ENCODE data around the gene NET1.

NET1 gene

GRCh38 chr10:5445006-5445405 lies 32.6 kb downstream of the NET1 start:
- no peak for DNase-seq

- peak; percentile 70 to 89 for DNase-seq
These were observed 34.1 kb downstream of the NET1 start for GRCh38 chr10:5446390-5446926.

- no peak for DNase-seq
These were observed 34.7 kb downstream of the NET1 start for GRCh38 chr10:5447056-5447455.

GRCh38 chr10:5447611-5448071 lies 35.3 kb downstream of the NET1 start:
- peak in 1 of 2 donors; percentile 48 for DNase-seq

GRCh38 chr10:5448333-5449001 lies 36.1 kb downstream of the NET1 start:
- no peak for DNase-seq

GRCh38 chr10:5449227-5449626 lies 36.9 kb downstream of the NET1 start:
- no peak for DNase-seq

GRCh38 chr10:5449823-5450222 lies 37.5 kb downstream of the NET1 start:
- no peak for DNase-seq

GRCh38 chr10:5450605-5451384 lies 38.4 kb downstream of the NET1 start:
- DNase-seq: no peak

GRCh38 chr10:5453749-5454489 lies 41.6 kb downstream of the NET1 start:
- no peak for DNase-seq

- DNase-seq: no peak
These were observed 44.2 kb downstream of the NET1 start for GRCh38 chr10:5456563-5456962.

GRCh38 chr10:5457741-5458140 lies 45.4 kb downstream of the NET1 start:
- peak in 1 of 2 donors; percentile 41 for DNase-seq

GRCh38 chr10:5458425-5458824 lies 46.1 kb downstream of the NET1 start:
- no peak for DNase-seq

- no peak for DNase-seq
These were observed 46.8 kb downstream of the NET1 start for GRCh38 chr10:5458949-5459747.

GRCh38 chr10:5460468-5461202 lies 48.3 kb downstream of the NET1 start:
- DNase-seq: no peak

GRCh38 chr10:5461203-5461588 lies 48.8 kb downstream of the NET1 start:
- DNase-seq: no peak

- no peak for DNase-seq
These were observed 49.8 kb downstream of the NET1 start for GRCh38 chr10:5461914-5462840.

GRCh38 chr10:5462841-5463293 lies 50.5 kb downstream of the NET1 start:
- no peak for DNase-seq

GRCh38 chr10:5464546-5464945 lies 52.2 kb downstream of the NET1 start:
- no peak for DNase-seq

- DNase-seq: no peak
These were observed 53.7 kb downstream of the NET1 start for GRCh38 chr10:5465976-5466450.

GRCh38 chr10:5466451-5467206 lies 54.3 kb downstream of the NET1 start:
- no peak for DNase-seq

All from CD4-positive, alpha-beta T cell treated with Interleukin-4 for 1 hour (primary cell).